SJSA1 (cell line): ENCODE data around the gene MBP. TPM values are rescaled to one million over a fixed set of nuclear protein-coding genes. Genes with fewer than 3 reads are reported as not detected.

Experiments used
- DNase-seq, 2 experiments: peaks; one replicate each; pipeline ENCODE4 v3.0.0-alpha.2; 2015 to 2020; ENCODE audit warnings: low spot score in 2 of 2, low read depth in 1 of 2
- H3K27ac ChIP-seq: fragments of 250-450 bp; sonication (Bioruptor Pico); 2 replicates; pipeline ENCODE4 v1.5.1; 2020; ENCODE audit warnings: mild to moderate bottlenecking, moderate library complexity
- H3K27me3 ChIP-seq: fragments of 250-450 bp; sonication (Bioruptor Pico); replicated peaks from 2 replicates; pipeline ENCODE4 v1.5.1; 2020; ENCODE audit warnings: mild to moderate bottlenecking, moderate library complexity
- H3K36me3 ChIP-seq: fragments of 250-450 bp; sonication (Bioruptor Pico); 2 replicates; pipeline ENCODE4 v1.5.1; 2020; ENCODE audit warnings: mild to moderate bottlenecking
- H3K4me1 ChIP-seq: fragments of 250-450 bp; sonication (Bioruptor Pico); replicated peaks from 2 replicates; pipeline ENCODE4 v1.6.1; 2021; ENCODE audit warnings: mild to moderate bottlenecking
- H3K4me3 ChIP-seq: fragments of 250-450 bp; sonication (Bioruptor Pico); 2 replicates; pipeline ENCODE4 v1.5.1; 2020; ENCODE audit warnings: mild to moderate bottlenecking
- H3K9me3 ChIP-seq: fragments of 250-450 bp; sonication (Bioruptor Pico); replicated peaks from 2 replicates; pipeline ENCODE4 v1.5.1; 2020; ENCODE audit warnings: mild to moderate bottlenecking
- total RNA-seq: library from RNA; depleted of rRNA; stranded (reverse); fragments of >200 nt; shearing (Covaris generic); gene quantifications from 2 replicates; pipeline ENCODE4 v1.2.3, GENCODE V29; 2014; rRNA removed

MBP gene
- total RNA-seq, 1 experiment from 2014 or later, result not detected

- H3K4me3 ChIP-seq, result no peak overlapping the region
- H3K9me3 ChIP-seq, result no peaks in the 10 kb centered on the region
- DNase-seq, result no peak
- no peaks in the 10 kb centered on the region for H3K4me1 ChIP-seq
- no peaks in the 10 kb centered on the region for H3K27me3 ChIP-seq
- no peak overlapping the region for H3K27ac ChIP-seq
- peaks cover 32% of the 10 kb centered on the region for H3K36me3 ChIP-seq
Measured at GRCh38 chr18:76931171-76931570, 201.4 kb downstream of the MBP start.

Other genes with a start within 250 kb of the MBP start
- gene GALR1, start 117.1 kb upstream of the MBP start, total RNA-seq, result not detected in 2 replicates